A673 (cell line): ENCODE measurements around the gene SEBOX.

Source experiments
- EZH2 ChIP-seq: fragments of 200-600 bp; sonication (generic); IDR thresholded peaks from 2 replicates; pipeline ENCODE4 v1.6.1; 2017; ENCODE audit warnings: borderline replicate concordance, low read depth, mild to moderate bottlenecking, mixed read lengths, antibody characterized with exemption, low read length; ENCODE audit not compliant: poor library complexity, severe bottlenecking
- TF ChIP-seq, protein P1 (sequence below): fragments of 300-800, 200-600 bp; sonication (generic); conservative IDR thresholded peaks from 2 replicates; pipeline ENCODE4 v1.5.1; 2017; ENCODE audit warnings: low read depth, mild to moderate bottlenecking, antibody characterized with exemption, low read length, moderate library complexity, mixed read lengths

DNA sequence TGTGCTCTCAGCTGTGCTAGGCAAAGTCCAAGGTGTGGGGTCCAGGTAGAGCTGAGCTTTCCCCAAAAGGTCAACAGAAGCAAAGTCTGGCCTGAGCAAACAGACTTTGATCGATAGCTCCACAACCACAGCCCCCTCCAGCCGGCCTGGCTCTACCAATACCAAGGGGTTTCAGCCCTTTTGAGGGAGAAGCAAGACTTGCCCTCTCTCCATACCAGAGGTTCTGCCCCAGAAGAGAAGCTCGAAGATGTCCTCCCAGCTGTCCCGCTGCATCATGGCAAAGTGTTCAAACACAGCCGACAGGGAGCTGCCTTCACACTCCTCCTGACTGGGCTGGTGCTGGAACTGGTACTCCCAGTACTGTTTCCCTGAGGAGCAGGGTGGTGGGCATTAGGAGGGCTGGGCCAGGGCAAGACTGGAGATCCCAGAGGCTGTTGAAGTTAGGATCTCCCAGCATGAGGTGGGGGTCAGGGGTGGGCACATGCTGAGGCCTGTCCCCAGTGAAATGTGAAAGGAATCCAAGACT, 3.4 kb upstream of the SEBOX start:
- TF ChIP-seq, protein P1, sequence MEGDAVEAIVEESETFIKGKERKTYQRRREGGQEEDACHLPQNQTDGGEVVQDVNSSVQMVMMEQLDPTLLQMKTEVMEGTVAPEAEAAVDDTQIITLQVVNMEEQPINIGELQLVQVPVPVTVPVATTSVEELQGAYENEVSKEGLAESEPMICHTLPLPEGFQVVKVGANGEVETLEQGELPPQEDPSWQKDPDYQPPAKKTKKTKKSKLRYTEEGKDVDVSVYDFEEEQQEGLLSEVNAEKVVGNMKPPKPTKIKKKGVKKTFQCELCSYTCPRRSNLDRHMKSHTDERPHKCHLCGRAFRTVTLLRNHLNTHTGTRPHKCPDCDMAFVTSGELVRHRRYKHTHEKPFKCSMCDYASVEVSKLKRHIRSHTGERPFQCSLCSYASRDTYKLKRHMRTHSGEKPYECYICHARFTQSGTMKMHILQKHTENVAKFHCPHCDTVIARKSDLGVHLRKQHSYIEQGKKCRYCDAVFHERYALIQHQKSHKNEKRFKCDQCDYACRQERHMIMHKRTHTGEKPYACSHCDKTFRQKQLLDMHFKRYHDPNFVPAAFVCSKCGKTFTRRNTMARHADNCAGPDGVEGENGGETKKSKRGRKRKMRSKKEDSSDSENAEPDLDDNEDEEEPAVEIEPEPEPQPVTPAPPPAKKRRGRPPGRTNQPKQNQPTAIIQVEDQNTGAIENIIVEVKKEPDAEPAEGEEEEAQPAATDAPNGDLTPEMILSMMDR: no peak
- no peak for TF ChIP-seq EZH2
